H1 (cell line): ENCODE data around the gene SRSF3. TPM values are rescaled to one million over a fixed set of nuclear protein-coding genes. Genes with fewer than 3 reads are reported as not detected.

Experiments
- CTCF ChIA-PET: fragments of 300-600 bp; sonication (Branson Sonifier 250); formaldehyde crosslinking; loops from one replicate; lab custom pipeline; 2021; ENCODE audit not compliant: partially characterized antibody; lab: Charles Lee
- POLR2A ChIA-PET: fragments of 300-600 bp; sonication (Branson Sonifier 250); formaldehyde crosslinking; loops from one replicate; lab custom pipeline; 2021; ENCODE audit warnings: inconsistent platforms; ENCODE audit not compliant: partially characterized antibody; lab: Charles Lee
- DNase-seq, 2 experiments: peaks; one replicate each; pipeline versions ENCODE4 v3.0.0 to v3.0.0-alpha.2; 2010 to 2022; ENCODE audit warnings: low spot score in 2 of 2, low read depth in 1 of 2, mixed read lengths in 1 of 2
- FAIRE-seq: peaks from 2 replicates; lab custom pipeline; 2011; peaks lifted over from hg19 to GRCh38; lab: Jason Lieb, UNC
- H2AFZ ChIP-seq: 2 replicates; pipeline ENCODE4 v1.8.1; 2012; ENCODE audit warnings: low read length, inconsistent platforms
- H2AK5ac ChIP-seq: 2 replicates; pipeline ENCODE4 v1.6.1; 2013; ENCODE audit warnings: low read depth, low read length
- H2BK120ac ChIP-seq: replicated peaks from 2 replicates; pipeline ENCODE3; 2013; ENCODE audit warnings: low read depth, low read length, inconsistent platforms
- H2BK12ac ChIP-seq: 2 replicates; pipeline ENCODE4 v1.6.1; 2013; ENCODE audit warnings: low read depth, low read length
- H2BK15ac ChIP-seq: 2 replicates; pipeline ENCODE4 v1.6.1; 2013; ENCODE audit warnings: low read length
- H2BK20ac ChIP-seq: 2 replicates; pipeline ENCODE4 v1.6.1; 2013; ENCODE audit warnings: low read length
- H2BK5ac ChIP-seq: 2 replicates; pipeline ENCODE4 v1.6.1; 2013; ENCODE audit warnings: low read depth, low read length
- H3K14ac ChIP-seq: 2 replicates; pipeline ENCODE4 v1.6.1; 2013; ENCODE audit warnings: inconsistent platforms; ENCODE audit not compliant: insufficient read length
- H3K18ac ChIP-seq: 2 replicates; pipeline ENCODE4 v1.6.1; 2013; ENCODE audit warnings: low read length; ENCODE audit errors: extremely low read depth
- H3K23ac ChIP-seq: 2 replicates; pipeline ENCODE4 v1.6.1; 2013; ENCODE audit warnings: inconsistent platforms; ENCODE audit not compliant: insufficient read length
- H3K23me2 ChIP-seq: 2 replicates; pipeline ENCODE4 v1.6.1; 2013; ENCODE audit warnings: low read depth, low read length
- H3K27ac ChIP-seq: 2 replicates; pipeline ENCODE4 v1.6.1; 2011; ENCODE audit warnings: low read depth, low read length, inconsistent platforms
- H3K27me3 ChIP-seq, 4 experiments: replicated peaks in 1 of 4; 1 replicate in 1 of 4; 2 replicates in 3 of 4; pipeline versions ENCODE4 v1.6.1 to v1.8.1; 2011 to 2013; ENCODE audit warnings: low read length in 3 of 4, mild to moderate bottlenecking in 3 of 4, inconsistent platforms in 2 of 4, mixed read lengths in 2 of 4, moderate library complexity in 1 of 4; ENCODE audit not compliant: control insufficient read depth in 3 of 4, insufficient read depth in 3 of 4; ENCODE audit errors: extremely low read depth in 1 of 4
- H3K36me3 ChIP-seq, 4 experiments: 2 replicates each; pipeline versions ENCODE4 v1.6.1 to v1.8.1; 2011 to 2013; ENCODE audit warnings: mild to moderate bottlenecking in 4 of 4, low read length in 3 of 4, moderate library complexity in 2 of 4, control low read depth in 1 of 4, inconsistent platforms in 1 of 4; ENCODE audit not compliant: insufficient read depth in 4 of 4, control insufficient read depth in 2 of 4
- H3K4ac ChIP-seq: replicated peaks from 2 replicates; pipeline ENCODE3; 2013; ENCODE audit warnings: low read length, low read depth, mixed read lengths, inconsistent platforms; ENCODE audit not compliant: insufficient read length
- H3K4me1 ChIP-seq, 4 experiments: replicated peaks in 1 of 4; 1 replicate in 1 of 4; 2 replicates in 3 of 4; pipeline versions ENCODE4 v1.6.1 to v1.8.1; 2011 to 2013; ENCODE audit warnings: low read length in 3 of 4, inconsistent platforms in 2 of 4, mixed read lengths in 1 of 4; ENCODE audit not compliant: insufficient read depth in 4 of 4, control insufficient read depth in 3 of 4
- H3K4me2 ChIP-seq, 2 experiments: 2 replicates each; pipeline versions ENCODE4 v1.6.1 to v1.8.1; 2011 to 2013; ENCODE audit warnings: low read depth in 2 of 2, low read length in 2 of 2, control low read depth in 1 of 2, inconsistent platforms in 1 of 2, mild to moderate bottlenecking in 1 of 2; ENCODE audit not compliant: insufficient read depth in 1 of 2
- H3K4me3 ChIP-seq, 4 experiments: fragments of 200-600, 300-600 bp in 1 of 4; sonication (generic), shearing (Covaris generic), sonication (Bioruptor Twin) in 1 of 4; 2 replicates each; pipeline versions ENCODE4 v1.5.1 to v1.8.1; 2011 to 2016; ENCODE audit warnings: low read length in 4 of 4, low read depth in 3 of 4, control low read depth in 2 of 4, inconsistent platforms in 2 of 4, mild to moderate bottlenecking in 2 of 4, mixed read lengths in 1 of 4, moderate library complexity in 1 of 4; ENCODE audit not compliant: insufficient read depth in 2 of 4; ENCODE audit errors: extremely low read depth in 1 of 4
- H3K56ac ChIP-seq: replicated peaks from 2 replicates; pipeline ENCODE3; 2013; ENCODE audit warnings: low read depth, mild to moderate bottlenecking, mixed read lengths, low read length, inconsistent platforms; ENCODE audit not compliant: insufficient read length
- H3K79me1 ChIP-seq: 2 replicates; pipeline ENCODE4 v1.6.1; 2013; ENCODE audit warnings: low read depth, low read length, control low read depth
- H3K79me2 ChIP-seq, 2 experiments: 2 replicates each; pipeline versions ENCODE4 v1.6.1 to v1.8.1; 2012 to 2013; ENCODE audit warnings: low read length in 2 of 2, mild to moderate bottlenecking in 2 of 2, inconsistent platforms in 1 of 2; ENCODE audit not compliant: insufficient read depth in 2 of 2, control insufficient read depth in 1 of 2
- H3K9ac ChIP-seq, 4 experiments: replicated peaks in 1 of 4; 1 replicate in 1 of 4; 2 replicates in 3 of 4; pipeline versions ENCODE4 v1.6.1 to v1.8.1; 2011 to 2013; ENCODE audit warnings: low read depth in 3 of 4, low read length in 3 of 4, control low read depth in 2 of 4, mild to moderate bottlenecking in 2 of 4, moderate library complexity in 2 of 4, inconsistent platforms in 1 of 4; ENCODE audit errors: extremely low read depth in 1 of 4
- H3K9me3 ChIP-seq, 2 experiments: 2 replicates each; pipeline versions ENCODE4 v1.6.1 to v1.8.1; 2012 to 2013; ENCODE audit warnings: mild to moderate bottlenecking in 2 of 2, moderate library complexity in 2 of 2, control low read depth in 1 of 2, inconsistent platforms in 1 of 2, low read depth in 1 of 2, low read length in 1 of 2, mixed read lengths in 1 of 2; ENCODE audit not compliant: insufficient read depth in 2 of 2
- H4K20me1 ChIP-seq, 2 experiments: replicated peaks in 1 of 2; 2 replicates each; pipeline versions ENCODE3 to v1.8.1; 2011 to 2013; ENCODE audit warnings: inconsistent platforms in 2 of 2, low read length in 2 of 2, mild to moderate bottlenecking in 1 of 2; ENCODE audit not compliant: insufficient read depth in 2 of 2, control insufficient read depth in 1 of 2
- H4K5ac ChIP-seq: 2 replicates; pipeline ENCODE4 v1.6.1; 2013; ENCODE audit warnings: low read length, low read depth, mixed read lengths, inconsistent platforms; ENCODE audit not compliant: insufficient read length
- H4K8ac ChIP-seq: 2 replicates; pipeline ENCODE4 v1.8.0; 2013; ENCODE audit warnings: mild to moderate bottlenecking, moderate library complexity, low read length, inconsistent platforms; ENCODE audit not compliant: insufficient read depth; ENCODE audit errors: extremely low read depth
- H4K91ac ChIP-seq: replicated peaks from 2 replicates; pipeline ENCODE3; 2013; ENCODE audit warnings: low read length, mixed read lengths, inconsistent platforms; ENCODE audit not compliant: insufficient read length
- BACH1 ChIP-seq: IDR thresholded peaks from 2 replicates; pipeline ENCODE4 v1.6.1; 2012; ENCODE audit warnings: low read length, improper control_type of control experiment
- BCL11A ChIP-seq, 2 experiments: IDR thresholded peaks; one replicate each; pipeline ENCODE4 v1.6.1; 2011; ENCODE audit warnings: low read depth in 2 of 2, low read length in 2 of 2, mild to moderate bottlenecking in 2 of 2
- CHD1 ChIP-seq: IDR thresholded peaks from 2 replicates; pipeline ENCODE4 v1.6.1; 2012; ENCODE audit warnings: low read depth, low read length, improper control_type of control experiment
- KDM5A ChIP-seq: fragments of 200-600 bp; IDR thresholded peaks from 2 replicates; pipeline ENCODE4 v1.7.1; 2012; ENCODE audit warnings: mild to moderate bottlenecking, low read length, inconsistent platforms, mixed read lengths
- NRF1 ChIP-seq: IDR thresholded peaks from 2 replicates; pipeline ENCODE4 v1.6.1; 2011; ENCODE audit warnings: mild to moderate bottlenecking, low read depth, low read length, improper control_type of control experiment
- RFX5 ChIP-seq: IDR thresholded peaks from 2 replicates; pipeline ENCODE4 v1.6.1; 2011; ENCODE audit warnings: low read depth, low read length, improper control_type of control experiment, borderline replicate concordance
- SP2 ChIP-seq: IDR thresholded peaks from 2 replicates; pipeline ENCODE4 v1.6.1; 2012; ENCODE audit warnings: mild to moderate bottlenecking, low read length, inconsistent platforms
- TCF12 ChIP-seq: IDR thresholded peaks from 2 replicates; pipeline ENCODE4 v1.6.1; 2011; ENCODE audit warnings: low read depth, mild to moderate bottlenecking, low read length
- WGBS, 2 experiments: shearing (Covaris generic) in 1 of 2; methylation state at CpG; one replicate each; pipeline versions ENCODE4 v1.1.6 to v1.1.7; 2013 to 2015; ENCODE audit warnings: low lambda C conversion rate in 2 of 2, mixed read lengths in 2 of 2, inconsistent platforms in 1 of 2, low coverage in 1 of 2, missing lambda C conversion rate in 1 of 2; ENCODE audit not compliant: insufficient replicate concordance in 2 of 2, insufficient coverage in 1 of 2, insufficient read length in 1 of 2; ENCODE audit errors: extremely low coverage in 1 of 2, missing lambda C conversion rate in 1 of 2; 5-methylcytosine and 5-hydroxymethylcytosine counted together
- polyA plus RNA-seq, 7 experiments: library from polyadenylated mRNA; depleted of rRNA in 3 of 7; stranded (reverse) in 5 of 7; unstranded in 2 of 7; fragments of >200 nt in 5 of 7; fragments of 200-250 nt in 2 of 7; gene quantifications; 1 replicate in 5 of 7; 2 replicates in 1 of 7; 4 replicates in 1 of 7; pipeline versions ENCODE4 v1.2.1 to v1.2.3, GENCODE V29; 2011 to 2013; ENCODE audit warnings: missing spikeins in 2 of 7, mixed read lengths in 2 of 7
- total RNA-seq: library from RNA; stranded (reverse); fragmentation: NEBNext Ultra II Directional; extraction: Animal tissue kit (Norgen Biotek cat#: 25700); gene quantifications from 2 replicates; pipeline ENCODE4 v1.2.1, GENCODE V29; 2021

Gene SRSF3
- total and polyA plus RNA-seq, 2 of the 8 experiments (the other 6 are each of a cell fraction or from before 2014, with no cell fraction given) = 471 to 689 TPM

- Histone ChIP-seq H2BK120ac (no peak overlapping the region), H3K18ac (no peak overlapping the region), H3K9me3 (no peaks in the 10 kb centered on the region), H3K27ac (no peak overlapping the region), H4K5ac (no peak overlapping the region), H3K79me2 (no peaks in the 10 kb centered on the region), H2BK5ac (no peak overlapping the region), H4K91ac (no peak overlapping the region), H2BK20ac (no peak overlapping the region), H3K23me2 (no peaks in the 10 kb centered on the region; the same call in 1 of the 2 replicates), H3K9ac (no peak overlapping the region), H3K23ac (no peak overlapping the region), H4K8ac (no peak overlapping the region), H3K14ac (no peak overlapping the region), H3K4me2 (no peak overlapping the region), H2AFZ (no peak overlapping the region), H2BK15ac (0 out of 2 replicates have a peak overlapping the region, but pooled peaks have one; percentile 33), H4K20me1 (no peaks in the 10 kb centered on the region), H3K4me1 (peaks cover 0 to 3% (median 0%) of the 10 kb centered on the region in 4 experiments; a peak in 1 of 7 replicates), H3K4ac (no peak overlapping the region), H3K36me3 (no peaks in the 10 kb centered on the region), H3K56ac (no peak overlapping the region), H2AK5ac (no peak overlapping the region), H3K79me1 (no peaks in the 10 kb centered on the region), H3K4me3 (no peak overlapping the region), H2BK12ac (no peak overlapping the region), H3K27me3 (no peaks in the 10 kb centered on the region)
- no peak for DNase-seq
- FAIRE-seq = no peak
- CTCF ChIA-PET = interaction anchor here (0.8 to 1.3 kb wide), 2 partner anchors 48 to 72 kb away, joined by 3 read pairs; no protein-coding TSS in a partner anchor
- WGBS, 2 experiments = 87% methylated on average over 4 of the region's 4 CpGs; no CpG with 5 or more reads in 1 of the 2 experiments
- POLR2A ChIA-PET = interaction anchor here (0.8 to 1.3 kb wide), 3 partner anchors 34 to 47 kb away, joined by 3 to 6 read pairs (median 3); no protein-coding TSS in a partner anchor
- TF ChIP-seq RFX5 (no peak), SP2 (no peak), TCF12 (no peak), BCL11A (IDR thresholded peaks at IDR 0.05; ENCODE audit: low read depth in 2 of 2, low read length in 2 of 2) (no peak), BACH1 (no peak), NRF1 (no peak), KDM5A (no peak), CHD1 (no peak)
These were observed 33.3 kb upstream of the SRSF3 start for GRCh38 chr6:36560822-36561221.
